GM12801 (cell line): Measurements from ENCODE around the gene KLHL17.

Experiments used
- TF ChIP-seq, protein P1 (sequence below): IDR thresholded peaks from one replicate; pipeline ENCODE4 v1.5.1; 2011; ENCODE audit warnings: control low read depth; ENCODE audit not compliant: insufficient read length; ENCODE audit errors: extremely low read depth

Gene KLHL17

DNA sequence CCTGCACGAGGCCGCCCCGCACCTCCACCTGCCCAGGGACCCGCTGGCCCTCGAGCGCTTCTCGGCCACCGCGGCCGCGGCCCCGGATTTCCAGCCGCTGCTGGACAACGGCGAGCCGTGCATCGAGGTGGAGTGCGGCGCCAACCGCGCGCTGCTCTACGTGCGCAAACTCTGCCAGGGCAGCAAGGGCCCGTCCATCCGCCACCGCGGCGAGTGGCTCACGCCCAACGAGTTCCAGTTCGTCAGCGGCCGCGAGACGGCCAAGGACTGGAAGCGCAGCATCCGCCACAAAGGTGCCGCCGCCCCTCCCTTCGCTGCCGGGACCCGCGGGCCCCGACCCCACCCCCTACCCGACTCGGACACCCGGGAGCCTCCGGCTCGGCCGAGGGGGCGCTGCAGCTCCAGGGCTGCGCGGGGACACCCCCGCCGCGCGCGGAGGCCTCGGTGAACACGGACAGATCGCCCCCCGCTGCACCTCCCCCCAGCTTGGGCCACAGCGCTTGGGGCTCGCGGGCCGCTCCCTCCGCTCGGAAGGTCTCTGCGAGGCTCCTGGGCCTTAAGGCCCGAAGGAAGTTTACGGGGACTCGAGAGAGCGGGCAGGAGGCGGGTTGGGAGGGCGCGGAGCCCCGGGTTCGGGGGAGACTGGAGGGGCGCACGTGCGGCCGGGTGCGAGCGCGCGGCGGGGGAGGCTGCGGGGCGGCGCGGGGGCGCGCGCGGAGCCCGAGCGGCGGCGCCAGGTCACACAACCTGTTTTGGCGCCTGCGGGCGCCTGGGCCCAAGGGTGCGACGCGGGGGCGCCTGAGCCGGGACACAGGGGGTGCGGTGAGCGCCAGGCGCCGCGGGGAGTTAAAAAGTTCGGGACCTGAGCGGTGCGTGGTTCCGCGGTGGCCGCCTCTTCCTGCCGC, 35.5 kb upstream of the KLHL17 start:
- TF ChIP-seq, protein P1, sequence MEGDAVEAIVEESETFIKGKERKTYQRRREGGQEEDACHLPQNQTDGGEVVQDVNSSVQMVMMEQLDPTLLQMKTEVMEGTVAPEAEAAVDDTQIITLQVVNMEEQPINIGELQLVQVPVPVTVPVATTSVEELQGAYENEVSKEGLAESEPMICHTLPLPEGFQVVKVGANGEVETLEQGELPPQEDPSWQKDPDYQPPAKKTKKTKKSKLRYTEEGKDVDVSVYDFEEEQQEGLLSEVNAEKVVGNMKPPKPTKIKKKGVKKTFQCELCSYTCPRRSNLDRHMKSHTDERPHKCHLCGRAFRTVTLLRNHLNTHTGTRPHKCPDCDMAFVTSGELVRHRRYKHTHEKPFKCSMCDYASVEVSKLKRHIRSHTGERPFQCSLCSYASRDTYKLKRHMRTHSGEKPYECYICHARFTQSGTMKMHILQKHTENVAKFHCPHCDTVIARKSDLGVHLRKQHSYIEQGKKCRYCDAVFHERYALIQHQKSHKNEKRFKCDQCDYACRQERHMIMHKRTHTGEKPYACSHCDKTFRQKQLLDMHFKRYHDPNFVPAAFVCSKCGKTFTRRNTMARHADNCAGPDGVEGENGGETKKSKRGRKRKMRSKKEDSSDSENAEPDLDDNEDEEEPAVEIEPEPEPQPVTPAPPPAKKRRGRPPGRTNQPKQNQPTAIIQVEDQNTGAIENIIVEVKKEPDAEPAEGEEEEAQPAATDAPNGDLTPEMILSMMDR, result no peak

DNA sequence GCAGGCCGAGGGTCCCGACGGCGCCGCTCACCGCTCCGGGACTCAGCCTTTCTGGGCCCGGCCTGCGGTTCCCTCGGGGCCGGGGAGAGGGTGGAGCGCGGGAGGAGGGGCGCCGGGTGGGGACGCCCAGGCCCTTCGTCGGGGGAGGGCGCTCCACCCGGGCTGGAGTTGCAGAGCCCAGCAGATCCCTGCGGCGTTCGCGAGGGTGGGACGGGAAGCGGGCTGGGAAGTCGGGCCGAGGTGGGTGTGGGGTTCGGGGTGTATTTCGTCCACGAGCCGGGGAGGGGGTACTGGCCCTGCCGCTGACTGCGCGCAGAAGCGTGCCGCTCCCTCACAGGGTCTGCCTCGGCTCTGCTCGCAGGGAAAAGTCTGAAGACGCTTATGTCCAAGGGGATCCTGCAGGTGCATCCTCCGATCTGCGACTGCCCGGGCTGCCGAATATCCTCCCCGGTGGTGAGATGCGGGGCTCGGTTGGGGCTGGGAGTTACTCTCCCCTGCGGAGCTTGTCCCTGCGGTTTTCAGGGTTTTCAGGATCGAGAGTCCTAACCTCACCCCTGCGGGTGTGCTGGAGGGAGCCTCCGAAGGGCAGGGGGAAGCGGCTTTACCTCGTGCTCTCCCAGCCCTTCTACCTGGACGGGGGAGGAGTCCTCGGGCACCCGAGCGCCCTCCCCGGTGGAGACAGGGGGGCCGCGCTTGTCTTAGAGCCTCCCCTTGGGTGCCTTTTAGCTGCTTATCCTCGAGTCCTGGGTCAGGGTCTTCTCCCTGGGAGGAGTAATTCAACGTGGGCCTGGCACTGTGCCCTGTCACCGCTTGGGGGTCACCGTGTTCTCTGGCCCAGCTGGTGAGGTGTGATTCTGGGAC, 34.6 kb upstream of the KLHL17 start:
- TF ChIP-seq, protein P1, result no peak

DNA sequence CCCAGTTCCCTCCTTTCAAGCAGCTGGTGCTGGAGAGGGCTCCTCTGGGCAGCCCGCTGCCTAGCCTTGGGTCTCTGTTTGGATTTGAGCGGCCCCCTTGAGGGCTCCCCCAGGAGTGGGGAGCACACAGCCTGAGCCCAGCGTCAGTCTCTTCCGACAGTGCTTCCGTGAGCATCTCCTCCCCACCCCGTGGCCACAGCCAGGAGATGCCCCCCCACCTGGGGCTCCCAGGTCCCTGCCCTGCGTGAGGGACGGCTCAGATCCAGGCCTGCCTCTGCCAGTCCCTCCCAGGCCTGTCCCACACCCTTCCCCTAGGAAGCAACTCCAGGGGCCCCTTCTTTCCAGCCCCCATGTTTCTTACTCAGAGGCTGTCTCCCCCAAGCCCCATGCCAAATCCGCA, 33.1 kb upstream of the KLHL17 start:
- TF ChIP-seq, protein P1, result no peak

DNA sequence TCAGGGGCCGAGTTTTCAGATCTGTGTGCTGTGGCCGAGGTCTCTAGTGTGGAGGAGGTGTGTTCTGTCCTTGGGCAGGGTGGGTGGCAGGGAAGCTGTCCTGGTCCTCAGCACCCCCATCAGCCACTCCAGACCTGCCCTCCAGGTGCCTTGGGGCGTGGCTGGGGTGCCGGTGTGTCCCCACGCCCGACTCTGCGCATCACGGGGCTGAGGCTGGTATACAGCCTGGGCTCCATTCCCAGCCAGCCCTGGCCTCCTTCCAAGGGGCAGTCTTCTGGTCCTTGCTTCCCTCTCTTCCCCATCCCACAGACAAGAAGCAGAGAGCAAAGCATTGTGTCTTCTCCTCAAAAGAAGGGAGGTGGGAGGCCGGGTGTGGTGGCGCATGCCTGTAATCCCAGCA, 32.6 kb upstream of the KLHL17 start:
- TF ChIP-seq, protein P1, result no peak

DNA sequence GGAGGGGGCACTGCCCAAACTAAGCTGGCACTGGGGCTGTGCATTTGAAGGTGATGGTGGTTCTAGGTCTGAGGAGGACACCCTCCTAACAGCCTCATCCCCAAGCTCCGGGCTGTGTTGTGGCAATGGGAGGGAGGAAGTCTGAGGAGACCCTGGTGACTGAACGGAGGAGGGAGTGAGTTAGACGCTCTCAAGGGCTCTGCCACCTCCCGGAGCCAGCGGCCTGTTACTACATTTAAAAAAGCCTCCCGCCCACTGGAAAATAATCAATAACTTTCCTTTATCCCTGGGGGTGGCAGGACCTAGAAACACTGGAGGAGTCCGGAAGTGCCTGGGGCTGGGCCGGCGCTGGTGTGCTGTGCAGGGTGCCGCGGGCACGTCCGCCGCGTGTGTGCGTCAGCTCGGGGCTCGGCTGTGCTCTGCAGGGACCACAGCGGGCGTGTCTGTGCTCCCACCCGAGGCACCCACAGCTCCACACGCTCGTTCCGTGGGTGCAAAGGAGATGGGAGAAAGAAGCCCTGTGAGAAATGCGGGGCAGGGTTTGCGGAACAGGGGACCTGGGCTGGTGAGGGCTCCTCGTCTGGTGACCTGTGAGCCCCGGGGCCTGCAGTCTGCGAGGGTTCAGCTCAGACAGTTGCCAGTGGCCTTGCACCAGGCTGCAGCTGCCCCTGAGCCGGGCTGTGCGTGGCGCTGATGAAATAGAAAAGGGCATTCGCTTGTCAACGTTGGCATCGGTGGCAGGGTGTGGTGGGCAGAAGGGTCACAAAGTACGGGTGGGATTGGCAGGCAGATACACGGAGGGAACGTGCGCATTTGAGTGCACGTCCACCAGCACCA, 31.3 kb upstream of the KLHL17 start:
- TF ChIP-seq, protein P1, result no peak

DNA sequence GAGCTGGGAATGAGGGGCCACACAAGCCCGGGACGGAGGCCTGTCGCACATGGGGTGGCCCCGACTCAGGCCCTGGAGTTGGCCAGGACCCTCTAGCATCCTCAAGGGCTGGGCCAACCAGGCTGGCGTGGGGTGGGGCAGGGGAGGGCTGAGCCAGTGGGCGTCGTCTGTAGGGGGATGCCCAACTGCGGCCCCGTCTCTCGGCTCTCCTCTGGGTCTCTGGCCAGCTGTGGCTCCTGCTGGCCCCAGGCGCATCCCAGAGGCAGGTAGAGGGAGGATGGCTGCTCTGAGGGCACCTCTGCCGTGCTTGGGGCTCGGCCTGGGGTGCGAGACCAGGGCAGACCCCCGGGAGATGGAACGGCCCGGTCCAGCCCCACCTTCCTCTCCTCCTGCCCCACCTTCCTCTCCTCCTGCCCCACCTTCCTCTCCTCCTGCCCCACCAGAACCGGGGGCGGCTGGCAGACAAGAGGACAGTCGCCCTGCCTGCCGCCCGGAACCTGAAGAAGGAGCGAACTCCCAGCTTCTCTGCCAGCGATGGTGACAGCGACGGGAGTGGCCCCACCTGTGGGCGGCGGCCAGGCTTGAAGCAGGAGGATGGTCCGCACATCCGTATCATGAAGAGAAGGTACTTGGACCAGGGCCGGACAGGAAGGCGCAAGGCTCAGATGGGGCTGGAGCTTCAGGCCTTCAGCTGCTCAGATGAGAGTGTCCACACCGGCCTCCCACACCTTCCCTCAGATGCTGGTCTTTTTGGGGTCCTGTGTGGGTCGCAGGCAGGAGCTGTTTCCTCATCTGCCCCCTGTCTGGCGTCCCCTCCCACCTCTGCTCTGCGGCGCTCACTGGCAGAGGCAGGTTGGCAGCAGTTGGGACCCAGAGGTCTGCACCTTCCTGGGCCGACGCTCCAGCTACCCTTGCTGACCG, 30.4 kb upstream of the KLHL17 start:
- TF ChIP-seq, protein P1, result no peak
